ENCODE measurements around the gene C2CD2.

DNA sequence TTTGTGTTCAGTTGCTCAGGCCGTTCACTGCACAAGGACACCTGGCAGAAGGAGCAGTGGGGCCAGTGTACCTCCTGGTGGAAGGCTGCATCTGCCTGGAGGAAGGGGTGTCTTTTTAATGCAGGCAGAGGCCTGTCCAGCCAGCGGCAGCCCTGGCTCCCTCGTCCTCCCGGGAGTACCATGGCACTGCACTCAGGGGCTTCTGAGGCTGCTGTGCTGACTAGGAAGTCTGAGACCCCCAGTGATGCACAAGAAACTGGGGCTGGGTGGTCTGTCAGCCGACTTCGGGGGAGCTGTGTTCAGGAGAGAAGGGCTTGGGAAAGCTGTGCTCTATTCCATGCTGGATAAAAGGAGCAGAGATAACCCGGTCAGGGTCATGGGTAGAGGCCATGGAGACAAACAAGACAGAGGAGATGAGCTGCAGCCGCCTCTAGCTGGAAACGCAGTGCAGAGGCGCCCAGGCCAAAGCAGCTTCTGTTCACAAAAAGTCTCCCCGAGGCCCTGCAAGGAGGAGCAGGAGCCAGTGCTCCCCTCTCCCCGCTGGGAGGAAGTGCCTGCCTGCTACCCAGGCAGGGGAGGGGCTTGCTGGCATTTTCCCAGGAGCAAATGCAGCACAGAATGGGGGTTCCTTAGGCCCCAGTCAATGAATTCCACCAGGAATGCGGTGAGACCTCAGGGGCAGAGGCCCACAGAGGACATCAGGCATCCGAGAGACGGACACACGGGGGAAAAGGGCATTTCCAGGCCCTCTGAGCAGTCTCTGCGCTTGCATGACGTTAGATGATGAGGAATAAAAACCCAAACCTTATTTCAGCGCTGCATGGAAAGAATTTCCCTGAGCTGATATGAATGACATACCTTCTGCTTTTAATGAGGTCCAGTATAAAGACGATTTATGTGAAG lies 17.2 kb upstream of the C2CD2 start:
- TF ChIP-seq, protein P1, sequence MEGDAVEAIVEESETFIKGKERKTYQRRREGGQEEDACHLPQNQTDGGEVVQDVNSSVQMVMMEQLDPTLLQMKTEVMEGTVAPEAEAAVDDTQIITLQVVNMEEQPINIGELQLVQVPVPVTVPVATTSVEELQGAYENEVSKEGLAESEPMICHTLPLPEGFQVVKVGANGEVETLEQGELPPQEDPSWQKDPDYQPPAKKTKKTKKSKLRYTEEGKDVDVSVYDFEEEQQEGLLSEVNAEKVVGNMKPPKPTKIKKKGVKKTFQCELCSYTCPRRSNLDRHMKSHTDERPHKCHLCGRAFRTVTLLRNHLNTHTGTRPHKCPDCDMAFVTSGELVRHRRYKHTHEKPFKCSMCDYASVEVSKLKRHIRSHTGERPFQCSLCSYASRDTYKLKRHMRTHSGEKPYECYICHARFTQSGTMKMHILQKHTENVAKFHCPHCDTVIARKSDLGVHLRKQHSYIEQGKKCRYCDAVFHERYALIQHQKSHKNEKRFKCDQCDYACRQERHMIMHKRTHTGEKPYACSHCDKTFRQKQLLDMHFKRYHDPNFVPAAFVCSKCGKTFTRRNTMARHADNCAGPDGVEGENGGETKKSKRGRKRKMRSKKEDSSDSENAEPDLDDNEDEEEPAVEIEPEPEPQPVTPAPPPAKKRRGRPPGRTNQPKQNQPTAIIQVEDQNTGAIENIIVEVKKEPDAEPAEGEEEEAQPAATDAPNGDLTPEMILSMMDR (IDR thresholded peaks at IDR 0.05; ENCODE audit: low read depth, low read length), result no peak
- no peak for TF ChIP-seq EZH2phosphoT487 (IDR thresholded peaks at IDR 0.05; ENCODE audit: low read depth)
